CD4-positive, alpha-beta T cell treated with Interleukin-17A for 1 hour (primary cell): ENCODE results near the gene HPSE2.
"Not testable (repeated sequence)": the region's sequence is repeated elsewhere in the genome, so short reads cannot be mapped to it uniquely, and the experiment has no call there.

Experiments
- DNase-seq: peaks from one replicate; pipeline ENCODE4 v3.0.0-alpha.2; 2020

HPSE2 gene

GRCh38 chr10:98915911-98916310 lies 319.7 kb downstream of the HPSE2 start:
- DNase-seq: no peak

GRCh38 chr10:98910546-98910945 lies 325.1 kb downstream of the HPSE2 start:
- DNase-seq: no peak

- DNase-seq: no peak
Measured at GRCh38 chr10:98910048-98910447, 325.6 kb downstream of the HPSE2 start.

GRCh38 chr10:98908868-98909267 lies 326.8 kb downstream of the HPSE2 start:
- no peak for DNase-seq

- not testable (repeated sequence) for DNase-seq
Measured at GRCh38 chr10:98908247-98908646, 327.4 kb downstream of the HPSE2 start.

GRCh38 chr10:98901441-98902110 lies 334.1 kb downstream of the HPSE2 start:
- DNase-seq: no peak

- no peak for DNase-seq
Measured at GRCh38 chr10:98899018-98899417, 336.6 kb downstream of the HPSE2 start.

GRCh38 chr10:98892523-98892922 lies 343.1 kb downstream of the HPSE2 start:
- DNase-seq: no peak

- DNase-seq: no peak
Measured at GRCh38 chr10:98886686-98887085, 349.0 kb downstream of the HPSE2 start.

- DNase-seq: no peak
Measured at GRCh38 chr10:98885378-98885777, 350.3 kb downstream of the HPSE2 start.

- DNase-seq: no peak
Measured at GRCh38 chr10:98881789-98882188, 353.9 kb downstream of the HPSE2 start.

GRCh38 chr10:98880971-98881370 lies 354.7 kb downstream of the HPSE2 start:
- DNase-seq: no peak

GRCh38 chr10:98878921-98879320 lies 356.7 kb downstream of the HPSE2 start:
- DNase-seq: no peak

GRCh38 chr10:98878418-98878817 lies 357.2 kb downstream of the HPSE2 start:
- no peak for DNase-seq

GRCh38 chr10:98861962-98862361 lies 373.7 kb downstream of the HPSE2 start:
- no peak for DNase-seq

GRCh38 chr10:98858525-98858924 lies 377.1 kb downstream of the HPSE2 start:
- no peak for DNase-seq

GRCh38 chr10:98855403-98856189 lies 380.1 kb downstream of the HPSE2 start:
- no peak for DNase-seq

GRCh38 chr10:98852686-98853085 lies 383.0 kb downstream of the HPSE2 start:
- DNase-seq: no peak

- DNase-seq: no peak
Measured at GRCh38 chr10:98848361-98848760, 387.3 kb downstream of the HPSE2 start.

GRCh38 chr10:98846787-98847186 lies 388.9 kb downstream of the HPSE2 start:
- no peak for DNase-seq

GRCh38 chr10:98833542-98833941 lies 402.1 kb downstream of the HPSE2 start:
- no peak for DNase-seq

- no peak for DNase-seq
Measured at GRCh38 chr10:98832738-98833137, 402.9 kb downstream of the HPSE2 start.

GRCh38 chr10:98832196-98832595 lies 403.5 kb downstream of the HPSE2 start:
- no peak for DNase-seq

- DNase-seq: no peak
Measured at GRCh38 chr10:98831391-98831790, 404.3 kb downstream of the HPSE2 start.

GRCh38 chr10:98825741-98826140 lies 409.9 kb downstream of the HPSE2 start:
- DNase-seq: no peak
